ENCODE data around the gene SOX6.

The SOX6 gene

DNA sequence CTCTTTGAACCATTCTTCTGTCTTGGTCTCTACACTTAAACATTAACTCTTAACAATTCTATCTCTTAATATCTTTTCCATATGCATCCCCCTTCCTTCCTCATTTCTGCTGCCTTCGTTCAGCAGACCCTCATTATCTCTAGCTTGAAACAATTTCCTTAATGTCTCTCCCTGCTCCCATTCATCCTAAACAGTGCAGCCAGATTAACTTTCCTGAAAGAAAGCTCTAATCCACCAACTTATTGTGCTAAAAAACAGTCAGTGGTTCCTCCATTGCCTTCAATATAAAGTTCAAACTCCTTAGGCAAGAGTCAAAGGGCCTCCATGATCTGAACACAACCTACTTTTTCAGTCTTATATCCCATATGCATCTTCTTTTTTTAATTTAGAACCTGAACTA is 42.5 kb downstream of the SOX6 start:
- DNase-seq = no peak

DNA sequence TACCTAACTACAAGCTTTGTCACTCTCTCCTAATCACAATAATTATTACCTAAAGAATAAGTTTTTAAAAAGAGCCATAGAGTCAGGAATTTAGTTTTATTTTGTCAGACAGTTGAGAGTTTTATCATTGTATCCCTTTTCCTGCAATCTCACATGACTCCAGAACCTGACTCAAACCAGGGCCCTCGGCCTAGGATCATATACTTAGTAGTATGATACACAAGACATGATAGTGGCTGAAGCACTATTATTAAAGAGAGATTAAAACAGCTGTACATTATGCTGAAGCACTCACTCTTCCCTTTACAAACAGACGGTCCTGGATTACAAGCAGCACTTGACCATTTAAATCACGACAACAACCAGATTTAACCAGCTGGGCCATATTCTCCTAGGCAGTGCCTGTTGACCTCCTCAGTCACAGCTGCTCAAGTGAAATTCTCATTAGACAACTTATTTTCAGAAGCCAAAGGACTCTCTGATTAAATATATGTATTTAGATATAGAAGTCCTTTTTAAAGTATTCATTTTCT is 44.0 kb downstream of the SOX6 start:
- no peak for DNase-seq

DNA sequence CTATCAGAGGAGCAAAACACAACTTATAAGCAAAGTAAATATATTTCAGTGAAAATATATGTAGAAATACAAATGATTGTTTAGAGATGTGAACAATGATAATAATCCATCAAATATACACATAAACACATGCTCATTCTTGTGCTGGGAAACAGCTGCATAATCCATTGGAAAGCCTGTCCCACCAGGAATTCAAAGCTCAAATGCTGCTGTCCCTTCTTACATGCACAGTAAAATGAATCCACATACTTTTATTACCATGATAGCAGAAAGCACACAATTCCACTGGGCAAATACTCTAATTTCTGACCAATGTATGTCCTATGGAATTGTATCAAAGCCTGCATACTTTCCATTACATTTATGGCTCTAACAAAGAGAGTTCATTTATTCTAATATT is 44.5 kb downstream of the SOX6 start:
- DNase-seq = no peak

DNA sequence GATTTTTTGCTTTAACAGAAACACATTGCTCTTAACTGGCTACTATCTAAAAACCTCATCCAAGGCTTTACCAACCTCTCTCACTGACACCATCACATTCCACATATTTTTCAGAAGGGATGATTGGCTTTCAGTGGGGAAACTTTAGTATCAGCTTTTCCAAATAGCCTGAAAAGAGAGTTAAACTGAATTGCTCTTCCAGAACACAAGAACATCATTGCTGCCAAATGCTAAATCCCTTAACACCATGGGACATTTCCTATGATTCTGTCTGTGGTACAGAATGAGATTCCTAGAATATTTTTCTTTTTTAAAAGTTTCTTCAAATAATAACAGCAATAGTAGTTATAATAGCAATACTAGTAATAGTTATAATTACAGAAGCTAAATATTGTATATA is 45.4 kb downstream of the SOX6 start:
- DNase-seq = peak; percentile 66

DNA sequence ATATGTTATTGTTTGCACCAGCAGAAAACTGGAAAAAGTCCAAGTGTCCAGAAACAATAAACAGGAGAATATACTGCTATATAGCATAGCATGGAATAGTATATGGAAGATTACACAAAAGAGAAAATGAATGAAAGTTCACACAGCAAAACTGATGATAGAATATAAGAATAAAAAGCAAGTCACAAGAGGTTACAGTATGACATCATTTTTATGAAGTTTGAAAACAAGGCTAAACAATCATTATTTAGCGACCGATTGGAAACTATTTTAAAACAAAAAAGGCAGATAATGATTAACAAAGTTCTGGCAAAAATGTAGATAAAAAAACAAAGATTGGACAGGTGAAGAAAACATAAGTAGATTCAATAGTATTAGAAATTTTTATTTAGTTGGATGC is 47.1 kb downstream of the SOX6 start:
- no peak for DNase-seq

DNA sequence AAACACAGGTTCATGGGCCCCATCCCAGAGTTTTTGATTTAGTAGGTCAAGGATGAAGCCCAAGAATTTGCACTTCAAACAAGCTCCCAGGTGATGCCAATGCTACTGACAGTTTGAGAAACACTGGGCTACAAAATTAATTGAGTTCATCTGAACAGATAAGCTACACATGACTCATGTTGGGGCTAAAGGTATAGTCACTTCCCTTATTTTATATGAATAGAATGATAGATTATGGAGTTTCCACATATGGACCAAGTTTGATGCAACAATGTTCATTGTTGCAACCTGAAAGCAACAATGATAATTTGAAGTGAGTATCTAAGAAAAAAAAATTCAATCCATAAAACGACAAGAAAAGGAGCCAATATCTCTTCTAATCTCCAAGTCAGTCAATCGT is 54.9 kb downstream of the SOX6 start:
- no peak for DNase-seq

DNA sequence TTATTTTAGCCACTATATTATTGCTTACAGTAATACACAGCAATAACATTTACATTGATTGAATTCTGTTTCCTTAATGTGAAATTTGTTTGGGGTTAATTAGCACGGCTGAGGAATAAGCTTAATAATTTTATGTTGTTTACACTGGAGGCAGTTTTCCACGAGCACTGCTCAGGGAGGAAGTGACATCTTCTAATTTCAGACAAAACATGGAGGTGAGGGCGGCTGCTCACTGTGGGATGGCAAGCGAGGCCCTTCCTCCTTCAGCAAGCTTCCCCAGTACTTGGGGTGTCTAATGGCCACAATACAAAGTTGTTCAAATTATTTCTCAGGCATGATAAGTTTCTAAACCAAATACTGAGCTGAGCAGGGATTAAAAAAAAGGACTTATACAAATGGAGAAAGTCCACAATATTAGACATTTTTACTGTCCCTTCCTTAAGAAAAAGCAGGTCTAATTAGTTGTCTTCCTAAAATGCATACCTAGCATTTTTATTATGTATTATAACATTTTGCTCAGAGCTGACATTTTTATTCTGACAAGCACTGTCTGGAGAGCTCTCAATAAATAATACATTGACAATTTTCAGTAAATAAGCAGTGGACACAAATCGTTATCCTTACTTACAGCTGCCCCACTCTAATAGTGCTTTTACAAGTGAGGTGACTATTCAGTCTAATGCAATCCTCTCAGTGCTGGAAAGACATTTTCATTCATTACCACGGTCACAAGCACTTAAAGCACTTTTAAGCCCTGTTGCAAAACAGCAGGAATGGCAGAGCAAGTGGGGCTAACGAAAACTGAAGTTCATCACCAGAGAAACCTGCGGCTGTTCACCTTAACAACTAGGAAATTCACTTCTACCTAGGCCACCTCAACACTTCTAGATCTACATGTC is 56.2 kb downstream of the SOX6 start:
- no peak for DNase-seq

DNA sequence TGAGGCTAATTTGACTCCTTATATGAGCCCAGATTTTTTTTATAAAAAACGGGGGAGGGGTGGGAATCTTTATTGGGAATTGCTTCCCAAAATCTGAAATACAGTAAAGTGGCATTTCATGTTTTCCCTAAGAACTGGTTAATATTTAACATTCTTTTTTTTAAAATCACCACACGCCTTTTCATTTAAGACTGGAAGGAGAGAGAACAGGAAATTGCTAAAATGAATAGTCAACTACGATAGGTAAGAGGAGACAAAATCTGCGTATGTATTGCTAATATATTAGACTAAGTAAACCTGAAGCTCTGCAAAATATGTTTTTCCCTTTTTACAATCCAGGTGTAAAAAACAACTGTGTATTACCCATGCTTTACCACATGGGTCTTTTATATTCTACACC is 57.0 kb downstream of the SOX6 start:
- no peak for DNase-seq

DNA sequence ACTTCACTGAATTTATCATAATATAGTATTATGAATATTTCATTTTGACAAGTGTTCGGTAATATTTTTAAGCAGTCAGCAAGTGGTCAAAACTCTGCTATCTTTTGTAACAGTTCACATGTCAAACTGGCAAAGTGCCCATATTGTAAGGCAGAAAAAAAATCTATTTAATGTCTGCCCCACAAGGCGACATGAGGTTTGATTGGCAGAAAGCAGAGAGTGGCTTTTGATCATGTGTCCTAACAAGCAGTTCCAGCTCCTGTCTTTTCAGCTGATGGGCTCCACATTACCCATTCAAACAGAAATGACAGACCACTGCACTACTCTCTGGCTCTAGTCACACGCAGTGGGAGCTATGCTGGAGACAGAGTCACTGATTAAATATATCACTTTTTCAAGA is 59.0 kb downstream of the SOX6 start:
- no peak for DNase-seq

DNA sequence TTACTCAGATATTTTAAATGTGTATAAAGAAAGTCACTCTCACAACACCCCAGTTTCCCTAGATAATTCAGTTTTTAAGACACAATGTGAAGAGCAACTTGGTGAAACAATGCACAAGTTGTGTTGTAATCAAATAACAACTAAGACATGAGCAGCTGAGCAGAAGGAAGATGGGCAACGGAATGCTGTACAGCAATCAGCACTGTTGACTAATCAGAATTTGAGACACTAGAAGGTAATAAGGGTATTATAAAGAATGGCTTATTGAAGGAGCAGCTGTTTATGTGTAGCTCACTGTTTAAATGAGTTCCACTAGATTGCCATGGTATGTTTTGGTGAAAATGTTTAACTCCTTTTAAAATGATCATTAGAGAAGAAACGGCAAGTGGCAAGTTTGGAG is 60.1 kb downstream of the SOX6 start:
- DNase-seq = no peak

DNA sequence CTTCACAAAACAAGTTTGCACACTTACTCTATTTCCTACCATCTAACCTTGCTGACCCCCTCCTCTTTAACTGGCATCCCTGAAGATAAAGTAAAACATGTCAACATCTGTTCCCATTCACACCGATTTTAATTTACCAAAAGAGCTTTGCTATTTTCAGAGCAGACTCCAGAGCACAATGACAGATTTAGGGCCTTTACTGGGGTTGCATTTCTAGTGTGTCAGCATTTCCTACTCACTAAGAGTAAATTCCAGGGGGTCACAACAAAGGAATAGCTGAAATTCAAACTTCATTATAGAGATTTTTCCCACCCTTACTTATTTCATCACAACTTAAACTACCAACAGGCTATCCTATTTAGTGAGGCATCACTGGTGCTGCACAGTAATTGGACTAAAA is 60.8 kb downstream of the SOX6 start:
- DNase-seq = no peak

DNA sequence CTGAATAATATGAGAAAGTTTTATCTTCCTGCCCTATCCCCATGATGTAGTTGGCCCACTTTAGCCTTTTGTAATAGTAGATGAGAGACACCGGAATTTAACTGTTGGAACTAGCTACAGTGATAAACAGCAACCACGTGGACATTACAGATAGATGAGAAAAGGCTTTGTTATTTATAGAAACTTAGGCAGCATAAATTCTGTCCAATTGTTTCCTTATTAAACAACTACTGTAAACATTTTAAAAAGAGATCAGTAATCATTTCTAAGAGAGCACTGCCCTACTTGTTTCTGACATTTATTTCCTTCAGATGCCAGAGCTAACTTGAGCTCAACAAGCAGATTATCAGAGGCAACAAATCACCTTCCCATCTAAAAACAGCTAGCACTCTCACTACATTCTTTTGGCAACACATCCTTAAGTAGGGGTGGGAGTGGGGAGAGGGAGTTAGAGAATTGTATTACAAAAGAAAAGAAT is 63.1 kb downstream of the SOX6 start:
- DNase-seq = no peak

DNA sequence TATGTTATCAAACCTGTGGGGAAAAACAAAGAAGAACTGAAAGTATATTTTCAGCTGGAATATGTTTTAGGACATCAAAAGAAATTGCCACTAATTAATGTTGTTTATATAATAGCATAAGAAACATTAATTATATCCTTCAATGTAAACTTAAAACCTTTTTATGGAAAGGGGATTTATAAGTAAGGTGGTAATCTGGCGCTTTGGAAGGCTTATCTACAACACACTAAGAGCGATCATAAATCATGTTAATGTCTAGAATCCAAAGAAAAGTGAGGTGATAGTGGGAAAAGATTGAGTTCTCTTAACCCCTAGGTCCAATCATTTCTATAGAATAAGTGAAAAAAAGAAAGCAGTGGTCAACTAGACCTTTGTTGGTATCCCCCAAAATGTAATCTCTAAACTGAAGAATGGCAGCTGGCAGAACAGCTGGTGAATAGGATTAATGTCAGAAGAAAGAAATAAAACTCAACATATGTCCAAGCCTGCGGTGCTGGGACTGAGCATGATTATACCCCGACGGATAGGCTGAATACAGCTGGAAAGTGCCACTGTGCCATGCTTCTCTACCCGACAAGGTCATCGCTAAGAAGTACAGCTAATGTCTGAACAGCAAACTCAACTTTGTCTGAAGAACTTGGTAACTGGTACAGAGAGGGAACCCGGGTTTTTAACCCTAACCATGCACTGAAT is 64.0 kb downstream of the SOX6 start:
- no peak for DNase-seq

DNA sequence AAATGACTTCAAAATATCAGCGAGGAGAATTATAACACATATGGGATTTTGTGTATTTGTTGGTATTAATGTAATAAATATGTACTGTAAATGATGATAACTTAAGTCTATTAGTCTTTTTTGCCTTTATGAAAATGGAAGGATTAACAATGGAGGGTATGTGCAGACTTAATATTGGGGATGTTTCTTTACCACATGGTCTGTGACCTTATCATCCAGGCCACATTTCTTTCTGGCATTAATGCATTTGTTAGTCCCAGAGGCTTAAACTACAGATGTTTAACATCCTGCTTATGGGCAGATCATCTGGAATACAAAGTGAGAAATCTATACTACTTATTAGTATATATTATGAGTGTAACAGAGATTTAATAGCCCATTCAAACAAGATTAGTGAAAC is 64.6 kb downstream of the SOX6 start:
- DNase-seq = no peak

DNA sequence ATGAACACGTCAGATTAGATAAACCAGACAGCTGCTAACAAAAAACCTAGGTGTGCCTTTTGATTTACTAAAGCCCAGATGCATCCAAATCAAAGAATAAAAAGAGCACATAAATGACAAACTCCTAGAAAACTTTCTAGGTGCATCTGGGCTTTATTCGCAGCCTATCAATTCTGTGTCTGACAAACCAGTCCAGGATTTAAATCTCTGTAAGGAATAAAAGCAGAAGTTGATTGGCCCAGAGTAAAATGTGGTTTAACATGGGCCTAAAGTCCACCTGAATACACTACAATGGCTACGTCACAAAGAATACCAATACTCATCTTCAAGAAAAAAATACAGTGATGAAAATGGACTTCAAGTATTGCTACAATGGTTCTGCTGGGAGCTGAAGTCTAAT is 66.8 kb downstream of the SOX6 start:
- DNase-seq = no peak

DNA sequence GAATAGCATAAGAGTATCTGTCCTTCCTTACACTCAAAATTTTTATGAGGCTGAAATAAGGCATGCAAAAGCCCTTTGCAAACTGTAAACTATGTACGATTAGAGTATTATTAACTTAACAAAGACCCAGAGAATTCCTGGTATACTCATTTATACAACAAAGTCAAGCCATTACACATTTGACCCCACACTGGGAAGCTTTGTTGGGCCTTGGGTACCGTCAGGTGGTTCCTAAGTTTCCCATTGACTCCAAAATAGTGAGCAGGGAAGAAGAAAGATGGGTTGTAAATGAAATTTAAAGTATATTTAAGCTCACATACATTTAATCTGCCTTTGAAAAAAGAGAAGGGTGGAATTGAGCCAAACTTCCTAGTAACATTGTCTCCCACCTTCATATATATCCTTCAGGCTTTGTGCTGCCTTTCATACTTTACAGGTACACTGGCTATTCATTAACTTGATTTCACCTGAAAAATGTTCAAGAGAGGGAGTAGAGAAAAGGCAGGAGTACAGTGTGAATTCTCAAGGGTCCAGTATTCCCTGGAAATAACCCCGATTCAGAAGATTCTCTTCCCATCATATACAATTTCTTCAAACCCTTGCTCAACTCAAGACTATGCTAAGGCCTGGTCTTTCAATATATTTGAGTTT is 68.6 kb downstream of the SOX6 start:
- DNase-seq = no peak

DNA sequence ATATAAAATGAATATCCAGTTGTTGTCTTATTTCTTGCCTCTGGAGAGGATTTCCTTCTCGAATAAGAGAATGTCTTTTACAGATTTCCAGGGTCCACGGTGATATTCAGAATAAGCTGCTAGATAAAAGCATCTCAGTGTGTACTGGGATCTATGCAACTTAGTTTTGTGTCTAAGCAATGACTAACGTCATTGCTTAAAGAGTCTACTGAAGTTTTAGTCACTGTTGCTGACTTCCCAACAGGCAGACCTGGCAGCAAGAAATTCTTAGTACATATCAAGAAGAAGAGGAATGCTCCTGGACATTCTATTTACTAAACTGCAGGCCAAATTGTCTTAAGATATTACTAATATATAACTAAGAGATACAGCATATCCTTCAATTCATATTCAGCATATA is 70.3 kb downstream of the SOX6 start:
- DNase-seq = peak; percentile 7

DNA sequence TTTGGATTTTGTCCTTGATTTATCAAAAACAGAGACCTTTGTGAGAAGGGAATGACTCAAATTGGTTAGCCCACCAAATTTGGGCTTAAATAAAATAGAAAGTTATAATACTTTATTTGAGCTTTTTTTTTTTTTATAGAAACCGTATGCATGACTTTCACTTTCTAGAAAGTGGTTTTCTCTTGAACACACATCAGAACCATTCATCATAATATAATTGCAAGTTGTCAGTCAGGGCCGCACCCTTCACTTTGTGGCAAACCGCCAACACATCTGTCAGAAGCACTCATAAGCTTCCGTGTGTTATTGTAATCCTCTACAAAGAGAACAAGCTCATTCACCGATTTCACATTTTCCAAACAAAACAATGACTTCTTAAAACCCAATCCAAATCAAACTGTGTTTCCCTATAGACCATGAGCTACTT is 76.1 kb downstream of the SOX6 start:
- DNase-seq = peak; percentile 6

DNA sequence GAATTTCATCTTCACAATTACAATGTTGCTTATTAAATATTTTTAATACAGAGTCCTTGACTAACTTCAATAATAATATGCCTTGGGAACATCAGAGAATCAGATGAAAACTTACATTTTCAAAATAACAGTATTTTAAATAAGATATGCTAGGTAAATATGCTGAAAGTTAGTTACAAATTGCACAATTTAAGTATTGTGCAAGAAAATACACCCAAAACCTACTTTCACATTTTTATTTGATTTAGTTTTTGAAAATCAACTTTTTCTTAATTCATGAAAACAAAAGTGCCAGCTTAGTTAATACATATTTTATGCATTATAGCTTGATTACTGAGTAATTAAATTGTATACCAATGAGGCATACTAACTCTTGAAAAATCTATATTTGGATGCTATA is 76.8 kb downstream of the SOX6 start:
- DNase-seq = no peak

DNA sequence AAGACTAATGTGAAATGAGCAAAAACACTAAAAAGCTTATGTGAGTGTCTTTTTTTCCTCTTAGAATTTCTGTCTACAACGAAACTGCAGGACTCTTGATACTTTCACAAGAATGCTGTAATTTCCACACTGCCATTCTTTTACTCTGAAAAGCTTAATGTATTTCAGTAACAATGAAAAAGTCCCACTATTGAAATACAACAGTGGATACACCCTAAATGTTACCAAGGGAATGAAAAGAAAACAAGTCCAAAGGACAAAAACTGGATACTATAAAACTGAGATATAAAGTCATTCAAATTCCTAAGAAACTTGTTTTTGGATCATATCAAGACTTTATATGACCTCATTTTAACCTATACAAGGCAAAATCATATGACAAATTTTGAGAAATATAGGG is 77.4 kb downstream of the SOX6 start:
- no peak for DNase-seq

DNA sequence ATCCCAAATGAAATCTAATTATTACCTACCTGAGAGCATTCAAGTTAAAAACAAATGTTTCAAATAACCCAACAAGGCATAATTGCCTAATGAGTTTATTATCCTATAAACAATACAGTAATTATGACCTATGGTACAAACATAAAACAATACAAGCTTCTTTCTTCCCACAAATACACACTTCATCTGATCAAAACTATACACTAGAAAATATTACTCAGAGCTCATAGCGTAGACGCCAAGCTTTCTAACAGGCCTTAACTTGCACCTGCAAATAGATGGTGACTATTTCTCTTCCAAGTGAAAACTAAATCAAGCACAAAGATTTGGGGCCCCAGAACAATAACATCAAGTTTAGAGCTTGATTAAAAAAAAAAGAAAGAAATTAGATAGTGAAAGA is 78.1 kb downstream of the SOX6 start:
- no peak for DNase-seq

DNA sequence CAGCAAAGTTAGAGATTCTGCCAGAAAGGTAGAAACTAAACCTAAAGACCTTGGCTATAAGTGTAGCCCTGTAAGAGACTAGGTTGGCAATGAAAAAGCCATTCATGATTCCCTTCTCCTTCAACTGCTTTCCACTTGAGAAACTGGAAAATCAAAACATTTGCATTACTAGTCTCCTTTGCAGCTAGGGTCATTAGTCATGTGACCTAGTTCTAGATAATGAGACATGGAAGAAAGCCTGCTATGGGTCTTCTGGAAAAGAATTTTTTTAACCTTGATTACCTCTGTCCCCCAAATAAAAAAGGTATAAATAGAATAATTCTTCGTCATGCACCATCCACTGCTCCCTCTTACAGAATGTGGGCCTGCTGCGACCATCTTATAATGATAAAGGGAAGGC is 80.1 kb downstream of the SOX6 start:
- no peak for DNase-seq

DNA sequence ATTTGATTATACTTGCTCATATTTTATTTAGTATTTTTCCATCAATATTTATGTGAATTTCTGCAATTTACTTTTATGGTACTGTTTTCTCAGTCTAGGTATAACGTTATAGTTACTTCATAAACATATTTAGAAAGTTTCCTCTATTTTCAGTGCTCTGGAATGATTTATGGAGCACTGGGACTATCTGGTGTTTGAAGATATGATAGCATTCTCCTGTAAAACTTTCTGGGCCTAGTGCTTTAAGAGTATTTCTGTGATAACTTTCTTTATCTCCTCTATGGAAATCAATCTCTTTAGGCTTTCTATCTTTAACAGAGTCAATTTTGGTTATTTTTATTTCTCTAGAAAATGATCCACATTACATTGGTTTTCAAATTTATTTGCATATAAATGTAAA is 85.1 kb downstream of the SOX6 start:
- no peak for DNase-seq
